NB4 (cell line): ENCODE data around the gene RIT2.
"Not testable (repeated sequence)": the region's sequence is repeated elsewhere in the genome, so short reads cannot be mapped to it uniquely, and the experiment has no call there.

Experiments
- DNase-seq: peaks from one replicate; pipeline ENCODE4 v3.0.0; 2010; ENCODE audit warnings: low read depth
- H3K4me3 ChIP-seq: one replicate; pipeline ENCODE4 v1.5.1; 2011; ENCODE audit warnings: mild to moderate bottlenecking, low read depth, low read length, moderate library complexity
- CTCF ChIP-seq: IDR thresholded peaks from one replicate; pipeline ENCODE4 v1.5.1; 2012; ENCODE audit warnings: low read depth, low read length
- MYC ChIP-seq: IDR thresholded peaks from 2 replicates; pipeline ENCODE4 v1.6.1; 2011; ENCODE audit warnings: low read depth, low read length
- POLR2A ChIP-seq: IDR thresholded peaks from 2 replicates; pipeline ENCODE4 v1.6.1; 2011; ENCODE audit warnings: mild to moderate bottlenecking; ENCODE audit not compliant: insufficient read length; ENCODE audit errors: extremely low read depth
- TF ChIP-seq, protein P1 (sequence below): IDR thresholded peaks from 2 replicates; pipeline ENCODE4 v1.6.1; 2011; ENCODE audit warnings: low read depth, low read length

Gene RIT2

DNA sequence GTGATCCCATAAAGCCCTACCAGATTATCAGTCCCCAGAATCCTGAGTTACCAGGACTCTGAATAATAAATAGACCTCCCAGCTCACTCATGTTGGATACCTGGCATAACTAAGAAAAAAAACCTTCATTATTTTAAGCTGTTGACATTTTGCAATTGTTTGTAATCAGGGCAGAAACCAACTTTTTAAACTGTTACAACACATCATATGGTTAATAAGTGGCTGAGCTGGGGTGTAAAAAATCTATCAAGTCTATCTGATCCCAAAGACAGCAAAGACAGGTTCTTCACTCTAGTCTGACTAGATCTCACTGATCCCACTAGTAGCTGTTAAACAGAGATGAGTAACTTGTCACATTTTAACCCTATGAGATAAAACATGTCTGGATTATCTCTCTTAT, 370.3 kb downstream of the RIT2 start:
- DNase-seq = no peak
- TF ChIP-seq CTCF (no peak), MYC (no peak), POLR2A (no peak)
- TF ChIP-seq, protein P1, sequence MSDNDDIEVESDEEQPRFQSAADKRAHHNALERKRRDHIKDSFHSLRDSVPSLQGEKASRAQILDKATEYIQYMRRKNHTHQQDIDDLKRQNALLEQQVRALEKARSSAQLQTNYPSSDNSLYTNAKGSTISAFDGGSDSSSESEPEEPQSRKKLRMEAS = no peak
- no peak overlapping the region for H3K4me3 ChIP-seq

GRCh38 chr18:42743373-42744138, 371.9 kb downstream of the RIT2 start:
- TF ChIP-seq MYC (no peak), CTCF (no peak), POLR2A (no peak)
- TF ChIP-seq, protein P1 = no peak
- H3K4me3 ChIP-seq = no peak overlapping the region
- DNase-seq = no peak

GRCh38 chr18:42742969-42743368, 372.5 kb downstream of the RIT2 start:
- no peak overlapping the region for H3K4me3 ChIP-seq
- TF ChIP-seq, protein P1 = no peak
- TF ChIP-seq POLR2A (no peak), MYC (no peak), CTCF (no peak)
- DNase-seq = no peak

GRCh38 chr18:42742474-42742873, 373.0 kb downstream of the RIT2 start:
- no peak overlapping the region for H3K4me3 ChIP-seq
- no peak for DNase-seq
- TF ChIP-seq, protein P1 = no peak
- no peak for TF ChIP-seq CTCF
- TF ChIP-seq MYC = no peak
- TF ChIP-seq POLR2A = no peak

DNA sequence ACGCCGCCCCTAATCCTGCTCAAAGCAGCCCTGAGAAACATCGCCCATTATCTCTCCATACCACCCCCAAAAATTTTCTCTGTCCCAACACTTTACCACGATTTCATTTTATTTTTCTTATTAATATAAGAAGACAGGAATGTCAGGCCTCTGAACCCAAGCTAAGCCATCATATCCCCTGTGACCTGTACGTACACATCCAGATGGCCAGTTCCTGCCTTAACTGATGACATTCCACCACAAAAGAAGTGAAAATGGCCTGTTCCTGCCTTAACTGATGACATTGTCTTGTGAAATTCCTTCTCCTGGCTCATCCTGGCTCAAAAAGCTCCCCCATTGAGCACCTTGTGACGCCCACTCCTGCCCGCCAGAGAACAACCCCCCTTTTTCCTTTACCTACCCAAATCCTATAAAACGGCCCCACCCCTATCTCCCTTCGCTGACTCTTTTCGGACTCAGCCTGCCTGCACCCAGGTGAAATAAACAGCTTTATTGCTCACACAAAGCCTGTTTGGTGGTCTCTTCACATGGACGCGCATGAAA, 373.6 kb downstream of the RIT2 start:
- H3K4me3 ChIP-seq, DNase-seq: not testable (repeated sequence)

GRCh38 chr18:42741299-42741698, 374.2 kb downstream of the RIT2 start:
- DNase-seq, H3K4me3 ChIP-seq: not testable (repeated sequence)

- TF ChIP-seq POLR2A = no peak
- TF ChIP-seq CTCF = no peak
- TF ChIP-seq, protein P1 = no peak
- DNase-seq = no peak
- H3K4me3 ChIP-seq = no peak overlapping the region
These were observed 379.4 kb downstream of the RIT2 start for GRCh38 chr18:42736074-42736473.
